Astrocyte of the spinal cord (primary cell): ENCODE results near the gene AHI1.
A peak's percentile ranks its signal among the peaks of the same experiment; 100 is the strongest.

Source experiments
- DNase-seq: peaks from one replicate; pipeline ENCODE4 v3.0.0; 2011; ENCODE audit warnings: low read depth, low spot score
- H3K4me3 ChIP-seq: 2 replicates; pipeline ENCODE4 v1.5.1; 2011; ENCODE audit warnings: low read depth, mild to moderate bottlenecking, low read length, moderate library complexity
- CTCF ChIP-seq: IDR thresholded peaks from 2 replicates; pipeline ENCODE4 v1.5.1; 2012; ENCODE audit warnings: low read depth, mild to moderate bottlenecking, low read length, inconsistent platforms
- in situ Hi-C: cut with HindIII; loops from 2 replicates; pipeline ENCODE4 v1.10.0; 2017; ENCODE audit warnings: low sequenced_read_pairs

AHI1 gene

GRCh38 chr6:135497412-135498184, at the start of gene AHI1:
Gene AHI1, minus strand, starts transcription at chr6:135497740. Its CDS starts 5,503 bp downstream, at chr6:135492237.
- in situ Hi-C loops: no loop called here
- H3K4me3 ChIP-seq: peak within 1 kb of the TSS; percentile 84
- peak; percentile 96 for DNase-seq
- no peak for TF ChIP-seq CTCF

- no peak for TF ChIP-seq CTCF
- no peak for DNase-seq
- in situ Hi-C loops: no loop called here
- H3K4me3 ChIP-seq: no peak overlapping the region
Observed at GRCh38 chr6:135546680-135547418, 49.3 kb upstream of the AHI1 start.

- no peak overlapping the region for H3K4me3 ChIP-seq
- DNase-seq: no peak
- in situ Hi-C loops: no loop called here
- TF ChIP-seq CTCF: no peak
Observed at GRCh38 chr6:135546206-135546605, 48.7 kb upstream of the AHI1 start.

- in situ Hi-C loops: no loop called here
- DNase-seq: peak; percentile 45
- H3K4me3 ChIP-seq: no peak overlapping the region
- TF ChIP-seq CTCF: peak; percentile 47
Observed at GRCh38 chr6:135540207-135540840, 42.8 kb upstream of the AHI1 start.

- in situ Hi-C loops: no loop called here
- H3K4me3 ChIP-seq: no peak overlapping the region
- peak; percentile 85 for DNase-seq
- no peak for TF ChIP-seq CTCF
Observed at GRCh38 chr6:135537741-135538301, 40.3 kb upstream of the AHI1 start.

- DNase-seq: peak; percentile 92
- in situ Hi-C loops: no loop called here
- peak; percentile 66 for TF ChIP-seq CTCF
Observed at GRCh38 chr6:135535989-135536414, 38.5 kb upstream of the AHI1 start.

More at GRCh38 chr6:135535989-135536414, 38.5 kb upstream of the AHI1 start:
- no peak overlapping the region for H3K4me3 ChIP-seq
